ENCODE data around the gene SLC7A1.

The SLC7A1 gene

GRCh38 chr13:29613101-29613500, 17.6 kb upstream of the SLC7A1 start:
- H3K4me3 ChIP-seq (replicated peaks; ENCODE audit: low read depth, low read length), result no peak overlapping the region
- DNase-seq (ENCODE audit: extremely low read depth, low read depth), result no peak
- no peak for TF ChIP-seq CTCF (IDR thresholded peaks at IDR 0.05; ENCODE audit: low read depth, low read length, missing control alignments)

GRCh38 chr13:29607465-29607864, 12.0 kb upstream of the SLC7A1 start:
- DNase-seq (ENCODE audit: extremely low read depth, low read depth), result no peak

GRCh38 chr13:29605860-29606526, 10.5 kb upstream of the SLC7A1 start:
- TF ChIP-seq CTCF (IDR thresholded peaks at IDR 0.05; ENCODE audit: low read depth, low read length, missing control alignments), result no peak
- no peak for DNase-seq (ENCODE audit: extremely low read depth, low read depth)
- H3K4me3 ChIP-seq (replicated peaks; ENCODE audit: low read depth, low read length), result no peak overlapping the region

More at GRCh38 chr13:29607465-29607864, 12.0 kb upstream of the SLC7A1 start:
- no peak for TF ChIP-seq CTCF (IDR thresholded peaks at IDR 0.05; ENCODE audit: low read depth, low read length, missing control alignments)
- no peak overlapping the region for H3K4me3 ChIP-seq (replicated peaks; ENCODE audit: low read depth, low read length)

- DNase-seq (ENCODE audit: extremely low read depth, low read depth), result no peak
- no peak overlapping the region for H3K4me3 ChIP-seq (replicated peaks; ENCODE audit: low read depth, low read length)
- no peak for TF ChIP-seq CTCF (IDR thresholded peaks at IDR 0.05; ENCODE audit: low read depth, low read length, missing control alignments)
Observed at GRCh38 chr13:29598321-29598720, 2.8 kb upstream of the SLC7A1 start.

- TF ChIP-seq CTCF (IDR thresholded peaks at IDR 0.05; ENCODE audit: low read depth, low read length, missing control alignments), result no peak
- H3K4me3 ChIP-seq (replicated peaks; ENCODE audit: low read depth, low read length), result no peak overlapping the region
- no peak for DNase-seq (ENCODE audit: extremely low read depth, low read depth)
Observed at GRCh38 chr13:29597706-29598105, 2.2 kb upstream of the SLC7A1 start.

GRCh38 chr13:29597246-29597645, 1.8 kb upstream of the SLC7A1 start:
- TF ChIP-seq CTCF (IDR thresholded peaks at IDR 0.05; ENCODE audit: low read depth, low read length, missing control alignments), result no peak
- no peak for DNase-seq (ENCODE audit: extremely low read depth, low read depth)

GRCh38 chr13:29596064-29596418, 553 bp upstream of the SLC7A1 start:
- TF ChIP-seq CTCF (IDR thresholded peaks at IDR 0.05; ENCODE audit: low read depth, low read length, missing control alignments), result no peak
- no peak for DNase-seq (ENCODE audit: extremely low read depth, low read depth)
- peak overlapping the region; percentile 91 for H3K4me3 ChIP-seq (replicated peaks; ENCODE audit: low read depth, low read length)

More at GRCh38 chr13:29597246-29597645, 1.8 kb upstream of the SLC7A1 start:
- no peak overlapping the region for H3K4me3 ChIP-seq (replicated peaks; ENCODE audit: low read depth, low read length)
